HG03097 (cell line): ENCODE data around the gene SREBF1.

Experiments
- ATAC-seq: cut with Tn5 transposase; IDR thresholded peaks from one replicate; pipeline ENCODE4 v1.9.1; 2021; ENCODE audit not compliant: unreplicated experiment, low FRiP score

The SREBF1 gene

GRCh38 chr17:17767887-17768418 is 68.8 kb downstream of the SREBF1 start:
- ATAC-seq, result no peak

- ATAC-seq, result no peak
Observed at GRCh38 chr17:17767154-17767869, 69.5 kb downstream of the SREBF1 start.

- no peak for ATAC-seq
Observed at GRCh38 chr17:17766744-17767120, 70.1 kb downstream of the SREBF1 start.

GRCh38 chr17:17766077-17766743 is 70.6 kb downstream of the SREBF1 start:
- ATAC-seq, result peak; percentile 36

GRCh38 chr17:17765359-17766076 is 71.3 kb downstream of the SREBF1 start:
- ATAC-seq, result no peak

- no peak for ATAC-seq
Observed at GRCh38 chr17:17763734-17764133, 73.1 kb downstream of the SREBF1 start.

- no peak for ATAC-seq
Observed at GRCh38 chr17:17763136-17763535, 73.7 kb downstream of the SREBF1 start.

GRCh38 chr17:17762744-17763105 is 74.1 kb downstream of the SREBF1 start:
- no peak for ATAC-seq
